GM12878 (cell line): ENCODE measurements around the gene CEP63. TPM values are rescaled to one million over a fixed set of nuclear protein-coding genes. Genes with fewer than 3 reads are reported as not detected.

Source experiments
- ATAC-seq: fragments of 200-7000 bp; cut with Tn5 transposase; 3 replicates; pipeline ENCODE4 v1.9.1; 2020; ENCODE audit warnings: mild to moderate bottlenecking, moderate library complexity
- BruUV-seq: library from RNA; stranded (reverse); fragments of 400-500 nt; replicated peaks from 2 replicates; lab custom pipeline; 2021; lab: Mats Ljungman, UMichigan
- CTCF ChIA-PET: fragments of 300-600 bp; sonication (Branson Sonifier 250); formaldehyde crosslinking; extraction: SDS; loops from one replicate; lab custom pipeline; 2021; ENCODE audit warnings: inconsistent platforms; lab: Yijun Ruan, JAX
- POLR2A ChIA-PET: fragments of 350-600 bp; formaldehyde crosslinking; extraction: SDS; loops from one replicate; lab custom pipeline; 2021; ENCODE audit warnings: inconsistent platforms; lab: Charles Lee
- RAD21 ChIA-PET: fragments of 300-600 bp; sonication (Branson Sonifier 250); formaldehyde crosslinking; loops from one replicate; lab custom pipeline; 2023; ENCODE audit warnings: antibody characterized with exemption; ENCODE audit not compliant: unreplicated experiment; lab: Charles Lee
- SMC1A ChIA-PET: fragments of 300-600 bp; sonication (Branson Sonifier 250); formaldehyde crosslinking; loops from one replicate; lab custom pipeline; 2023; ENCODE audit not compliant: unreplicated experiment, uncharacterized antibody; lab: Charles Lee
- DNase-seq: peaks from one replicate; pipeline ENCODE4 v3.0.0-alpha.2; 2011; ENCODE audit warnings: low read depth, low spot score
- FAIRE-seq: peaks from 3 replicates; lab custom pipeline; 2011; peaks lifted over from hg19 to GRCh38; lab: Jason Lieb, UNC
- H2AFZ ChIP-seq: 2 replicates; pipeline ENCODE4 v1.6.0; 2011; ENCODE audit warnings: low read depth, low read length, control low read depth; ENCODE audit not compliant: control insufficient read depth
- H3K27ac ChIP-seq: 2 replicates; pipeline ENCODE4 v1.5.1; 2011; ENCODE audit warnings: control low read depth; ENCODE audit not compliant: control insufficient read depth, insufficient read depth
- H3K27me3 ChIP-seq, 2 experiments: replicated peaks in 1 of 2; 2 replicates each; pipeline versions ENCODE4 v1.6.0 to v1.6.1; 2011; ENCODE audit warnings: low read length in 1 of 2; ENCODE audit not compliant: control insufficient read depth in 2 of 2, insufficient read depth in 2 of 2
- H3K36me3 ChIP-seq, 2 experiments: 2 replicates each; pipeline ENCODE4 v1.5.1; 2011; ENCODE audit warnings: low read length in 1 of 2; ENCODE audit not compliant: control insufficient read depth in 2 of 2, insufficient read depth in 2 of 2
- H3K4me1 ChIP-seq: 2 replicates; pipeline ENCODE4 v1.6.1; 2011; ENCODE audit warnings: mild to moderate bottlenecking, low read length, moderate library complexity, mixed read lengths; ENCODE audit not compliant: control insufficient read depth, insufficient read depth
- H3K4me2 ChIP-seq: 2 replicates; pipeline ENCODE4 v1.6.0; 2011; ENCODE audit warnings: control low read depth; ENCODE audit not compliant: control insufficient read depth, insufficient read depth
- H3K4me3 ChIP-seq: fragments of 200-600 bp; sonication (generic); 2 replicates; pipeline ENCODE4 v1.5.1; 2016
- H3K79me2 ChIP-seq: 2 replicates; pipeline ENCODE4 v1.6.0; 2011; ENCODE audit warnings: low read length; ENCODE audit not compliant: control insufficient read depth, insufficient read depth
- H3K9ac ChIP-seq: 2 replicates; pipeline ENCODE4 v1.8.0; 2011; ENCODE audit warnings: low read length, control low read depth, mixed read lengths; ENCODE audit not compliant: control insufficient read depth, insufficient read depth
- H3K9me3 ChIP-seq: replicated peaks from 3 replicates; pipeline ENCODE4 v1.5.1; 2011; ENCODE audit warnings: mild to moderate bottlenecking, low read length; ENCODE audit not compliant: control insufficient read depth, insufficient read depth
- H4K20me1 ChIP-seq: 2 replicates; pipeline ENCODE4 v1.6.0; 2011; ENCODE audit not compliant: control insufficient read depth, insufficient read depth
- ASH2L ChIP-seq: fragments of 300-600, 200-600 bp; sonication (generic); IDR thresholded peaks from 2 replicates; pipeline ENCODE4 v1.6.1; 2017; ENCODE audit warnings: low read depth, mild to moderate bottlenecking, borderline replicate concordance
- BHLHE40 ChIP-seq, 2 experiments: fragments of 450-650 bp in 1 of 2; IDR thresholded peaks; 2 replicates each; pipeline ENCODE4 v1.6.1; 2011 to 2017; ENCODE audit warnings: low read depth in 2 of 2, borderline replicate concordance in 1 of 2, improper control_type of control experiment in 1 of 2, low read length in 1 of 2, mild to moderate bottlenecking in 1 of 2
- CHD1 ChIP-seq: IDR thresholded peaks from 2 replicates; pipeline ENCODE4 v1.6.1; 2012; ENCODE audit warnings: low read depth, low read length, improper control_type of control experiment
- EED ChIP-seq: sonication (generic); IDR thresholded peaks from 2 replicates; pipeline ENCODE4 v1.6.1; 2016; ENCODE audit warnings: antibody characterized with exemption, low read depth
- FOXM1 ChIP-seq: IDR thresholded peaks from 2 replicates; pipeline ENCODE4 v1.6.1; 2012; ENCODE audit warnings: low read depth, mild to moderate bottlenecking, inconsistent platforms, low read length, moderate library complexity
- HDGF ChIP-seq: fragments of 450-650 bp; IDR thresholded peaks from 2 replicates; pipeline ENCODE4 v1.6.1; 2016; ENCODE audit warnings: antibody characterized with exemption
- IRF4 ChIP-seq: IDR thresholded peaks from 2 replicates; pipeline ENCODE4 v1.6.1; 2011; ENCODE audit warnings: low read depth, low read length
- JUND ChIP-seq: IDR thresholded peaks from 2 replicates; pipeline ENCODE4 v1.6.1; 2012; ENCODE audit warnings: low read depth, mild to moderate bottlenecking, low read length, improper control_type of control experiment, moderate library complexity
- ZBTB40 ChIP-seq: fragments of 450-650 bp; IDR thresholded peaks from 2 replicates; pipeline ENCODE4 v1.6.1; 2016; ENCODE audit warnings: mild to moderate bottlenecking, moderate library complexity, borderline replicate concordance
- WGBS: methylation state at CpG from one replicate; pipeline ENCODE4 v1.1.6; 2016; ENCODE audit warnings: low lambda C conversion rate; ENCODE audit not compliant: insufficient replicate concordance, insufficient coverage; ENCODE audit errors: missing lambda C conversion rate; 5-methylcytosine and 5-hydroxymethylcytosine counted together
- in situ Hi-C: fragments of 300-500 bp; cut with MboI; formaldehyde crosslinking; loops from 9 replicates; pipeline ENCODE4 v1.14.3; 2018; ENCODE audit warnings: mixed read lengths
- intact Hi-C: fragments of 100-400 bp; cut with micrococcal nuclease; formaldehyde crosslinking; loops from one replicate; pipeline ENCODE4 v1.14.2; 2022; ENCODE audit not compliant: unreplicated experiment
- polyA plus RNA-seq, 11 experiments: library from polyadenylated mRNA; depleted of rRNA in 4 of 11; unstranded in 6 of 11; stranded (reverse) in 5 of 11; fragments of >200 nt; fragmentation: Nextera tagmentation in 4 of 11; fragmentation: Illumina TruSeq in 1 of 11; extraction: Ambion mirVana in 4 of 11; extraction: Trizol in 1 of 11; gene quantifications; 1 replicate in 1 of 11; 2 replicates in 10 of 11; pipeline versions ENCODE4 v1.2.1 to v1.2.3, GENCODE V29; 2011 to 2016; ENCODE audit warnings: inconsistent platforms in 2 of 11, missing spikeins in 2 of 11, low read depth in 1 of 11
- total RNA-seq, 4 experiments: library from RNA; depleted of rRNA in 3 of 4; stranded (reverse); fragments of >200 nt in 3 of 4; fragmentation: Illumina TruSeq in 1 of 4; extraction: Trizol in 1 of 4; gene quantifications; 2 replicates each; pipeline versions ENCODE4 v1.2.1 to v1.2.3, GENCODE V29; 2013 to 2021

CEP63 gene
- total and polyA plus RNA-seq, 10 of the 15 experiments (the other 5 are each of a cell fraction or from before 2014, with no cell fraction given): 14.0 to 36.9 (median 26.8) TPM

GRCh38 chr3:134459562-134459961 lies 26.3 kb upstream of the CEP63 start:
- in situ Hi-C loops (no loop called here), intact Hi-C loops (no loop called here)
- Histone ChIP-seq H3K27me3 (peaks cover 0 to 10% of the 10 kb centered on the region in 2 experiments; a peak in 3 of 4 replicates), H4K20me1 (no peaks in the 10 kb centered on the region), H3K4me2 (no peak overlapping the region), H2AFZ (no peak overlapping the region), H3K36me3 (no peaks in the 10 kb centered on the region), H3K4me3 (no peak overlapping the region), H3K79me2 (no peaks in the 10 kb centered on the region)
- ATAC-seq (no peak), DNase-seq (no peak), FAIRE-seq (no peak)
- BruUV-seq: no TSS peak
- ChIA-PET SMC1A (interaction anchor here (0.9 kb wide), 1 partner anchor 14 kb away, joined by 3 read pairs; no protein-coding TSS in a partner anchor), POLR2A (interaction anchor here (0.7 kb wide), 1 partner anchor 21 kb away, joined by 4 read pairs; no protein-coding TSS in a partner anchor), CTCF (interaction anchor here (0.6 to 0.7 kb wide), 2 partner anchors 14 to 342 kb away, joined by 3 read pairs; no protein-coding TSS in a partner anchor), RAD21 (interaction anchor here (0.5 kb wide), 1 partner anchor 236 kb away, joined by 3 read pairs; no protein-coding TSS in a partner anchor)
- WGBS: 32% methylated on average over 4 of the region's 4 CpGs
- TF ChIP-seq IRF4: no peak
- TF ChIP-seq ASH2L: no peak
- no peak for TF ChIP-seq JUND
- TF ChIP-seq HDGF: no peak
- no peak for TF ChIP-seq BHLHE40 (IDR thresholded peaks at IDR 0.05; ENCODE audit: borderline replicate concordance in 1 of 2, low read depth in 2 of 2, low read length in 1 of 2)
- TF ChIP-seq, all 136 proteins: peak for 0
- no peak overlapping the region for H3K9ac ChIP-seq
- no peaks in the 10 kb centered on the region for H3K9me3 ChIP-seq
- H3K27ac ChIP-seq: no peak overlapping the region
- H3K4me1 ChIP-seq: no peaks in the 10 kb centered on the region

- ChIA-PET RAD21 (no interaction called here), POLR2A (no interaction called here), CTCF (no interaction called here), SMC1A (no interaction called here)
- no peaks in the 10 kb centered on the region for H3K79me2 ChIP-seq
- in situ Hi-C loops: no loop called here
- H3K9ac ChIP-seq: no peak overlapping the region
- H3K27me3 ChIP-seq: peaks cover 0 to 6% of the 10 kb centered on the region in 2 experiments; a peak in 3 of 4 replicates
- no peak overlapping the region for H3K4me3 ChIP-seq
- ATAC-seq (no peak), FAIRE-seq (no peak), DNase-seq (no peak)
- no peak overlapping the region for H3K4me2 ChIP-seq
- no peaks in the 10 kb centered on the region for H3K4me1 ChIP-seq
- no peak overlapping the region for H3K27ac ChIP-seq
- H3K36me3 ChIP-seq: no peaks in the 10 kb centered on the region
- WGBS: 0% methylated on average over 2 of the region's 2 CpGs
- no peaks in the 10 kb centered on the region for H4K20me1 ChIP-seq
- no peak overlapping the region for H2AFZ ChIP-seq
- no TSS peak for BruUV-seq
- intact Hi-C loops: no loop called here
- no peaks in the 10 kb centered on the region for H3K9me3 ChIP-seq
- TF ChIP-seq ZBTB40 (no peak), CHD1 (no peak), EED (no peak), FOXM1 (no peak)
Observed at GRCh38 chr3:134460965-134461364, 24.9 kb upstream of the CEP63 start.
